GM23338 (cell line): ENCODE results near the gene TACSTD2. TPM values are rescaled to one million over a fixed set of nuclear protein-coding genes. Genes with fewer than 3 reads are reported as not detected.

Source experiments
- ATAC-seq: fragments of 200-7000 bp; cut with Tn5 transposase; 3 replicates; pipeline ENCODE4 v1.9.1; 2020
- DNase-seq: peaks from one replicate; pipeline ENCODE4 v3.0.0-alpha.2; 2015; ENCODE audit warnings: low spot score
- H2AFZ ChIP-seq: fragments of 200-600 bp; sonication (generic); 2 replicates; pipeline ENCODE4 v1.8.0; 2016; ENCODE audit warnings: antibody characterized with exemption, mild to moderate bottlenecking, moderate library complexity
- H3F3A ChIP-seq: fragments of 200-600 bp; sonication (generic); replicated peaks from 2 replicates; pipeline ENCODE4 v1.8.0; 2017; ENCODE audit warnings: antibody characterized with exemption, mixed run types, low read depth
- H3K27ac ChIP-seq: fragments of 200-600 bp; sonication (generic); 2 replicates; pipeline ENCODE4 v1.6.1; 2016; ENCODE audit warnings: low read depth
- H3K27me3 ChIP-seq: fragments of 200-600 bp; sonication (generic); 2 replicates; pipeline ENCODE4 v1.8.0; 2016; ENCODE audit warnings: mild to moderate bottlenecking, mixed run types, moderate library complexity; ENCODE audit not compliant: insufficient read depth
- H3K36me3 ChIP-seq: fragments of 200-600 bp; sonication (generic); 2 replicates; pipeline ENCODE4 v1.8.0; 2016; ENCODE audit warnings: mild to moderate bottlenecking; ENCODE audit not compliant: insufficient read depth
- H3K4me1 ChIP-seq: fragments of 200-600 bp; sonication (generic); 2 replicates; pipeline ENCODE4 v1.8.0; 2016; ENCODE audit warnings: mild to moderate bottlenecking, moderate library complexity; ENCODE audit not compliant: insufficient read depth
- H3K4me2 ChIP-seq: fragments of 200-600 bp; sonication (generic); 2 replicates; pipeline ENCODE4 v1.7.1; 2017; ENCODE audit warnings: mixed run types
- H3K4me3 ChIP-seq: fragments of 200-600 bp; sonication (generic); 2 replicates; pipeline ENCODE4 v1.6.1; 2016; ENCODE audit warnings: mixed run types
- H3K79me2 ChIP-seq: fragments of 200-600 bp; sonication (generic); replicated peaks from 2 replicates; pipeline ENCODE4 v1.8.0; 2017; ENCODE audit warnings: mild to moderate bottlenecking; ENCODE audit not compliant: insufficient read depth
- H3K9me2 ChIP-seq: fragments of 200-600 bp; sonication (generic); 2 replicates; pipeline ENCODE4 v1.8.0; 2017; ENCODE audit not compliant: insufficient read depth
- H4K20me1 ChIP-seq: fragments of 200-600 bp; sonication (generic); replicated peaks from 2 replicates; pipeline ENCODE4 v1.8.0; 2017; ENCODE audit warnings: mild to moderate bottlenecking; ENCODE audit not compliant: insufficient read depth
- H3K27ac Mint-ChIP-seq: 2 replicates; pipeline ENCODE4 v1.8.0; 2020; ENCODE audit warnings: inconsistent platforms, mild to moderate bottlenecking, moderate library complexity, mixed read lengths
- H3K27me3 Mint-ChIP-seq: 3 replicates; pipeline ENCODE4 v1.8.0; 2022; ENCODE audit warnings: low read depth, mild to moderate bottlenecking, moderate library complexity, mixed read lengths, inconsistent platforms; ENCODE audit not compliant: insufficient read depth, poor library complexity
- H3K36me3 Mint-ChIP-seq: 3 replicates; pipeline ENCODE4 v1.8.0; 2021; ENCODE audit warnings: low read depth, mild to moderate bottlenecking, inconsistent platforms, moderate library complexity, mixed read lengths
- H3K4me1 Mint-ChIP-seq: 3 replicates; pipeline ENCODE4 v1.8.0; 2020; ENCODE audit warnings: mild to moderate bottlenecking, inconsistent platforms, mixed read lengths
- H3K4me3 Mint-ChIP-seq: 3 replicates; pipeline ENCODE4 v1.8.0; 2021; ENCODE audit warnings: moderate library complexity, mild to moderate bottlenecking, inconsistent platforms, mixed read lengths
- H3K9me3 Mint-ChIP-seq: 3 replicates; pipeline ENCODE4 v1.8.0; 2020; ENCODE audit warnings: moderate library complexity, mild to moderate bottlenecking, inconsistent platforms, mixed read lengths
- CREB1 ChIP-seq: fragments of 250-450 bp; sonication (Bioruptor Pico); IDR thresholded peaks from 2 replicates; pipeline ENCODE4 v1.5.0; 2020; ENCODE audit warnings: low read depth, mild to moderate bottlenecking, moderate library complexity
- EZH2 ChIP-seq: fragments of 200-600 bp; sonication (generic); IDR thresholded peaks from one replicate; pipeline ENCODE4 v1.8.0; 2017; ENCODE audit warnings: antibody characterized with exemption, mild to moderate bottlenecking, low read depth; ENCODE audit not compliant: unreplicated experiment
- EZH2phosphoT487 ChIP-seq: fragments of 200-600 bp; sonication (generic); IDR thresholded peaks from one replicate; pipeline ENCODE4 v1.8.1; 2018; ENCODE audit warnings: antibody characterized with exemption; ENCODE audit not compliant: unreplicated experiment
- JUNB ChIP-seq: IDR thresholded peaks from one replicate; pipeline ENCODE4 v1.6.1; 2016; ENCODE audit warnings: antibody characterized with exemption; ENCODE audit not compliant: unreplicated experiment
- NANOG ChIP-seq: IDR thresholded peaks from 2 replicates; pipeline ENCODE4 v1.6.1; 2016; ENCODE audit warnings: antibody characterized with exemption, borderline replicate concordance
- POLR2AphosphoS5 ChIP-seq: IDR thresholded peaks from 2 replicates; pipeline ENCODE4 v1.6.1; 2016; ENCODE audit warnings: antibody characterized with exemption, low read depth
- STAT1 ChIP-seq: IDR thresholded peaks from one replicate; pipeline ENCODE4 v1.6.1; 2016; ENCODE audit warnings: antibody characterized with exemption; ENCODE audit not compliant: unreplicated experiment
- ZNF114 ChIP-seq: fragments of 250-450 bp; sonication (Bioruptor Pico); IDR thresholded peaks from 2 replicates; pipeline ENCODE4 v1.5.0; 2020; ENCODE audit warnings: mild to moderate bottlenecking, moderate library complexity
- ZNF331 ChIP-seq: fragments of 250-450 bp; sonication (Bioruptor Pico); IDR thresholded peaks from 2 replicates; pipeline ENCODE4 v1.5.0; 2020; ENCODE audit warnings: low read depth, mild to moderate bottlenecking, moderate library complexity
- polyA plus RNA-seq: library from polyadenylated mRNA; unstranded; fragments of >200 nt; fragmentation: Nextera tagmentation; extraction: Ambion mirVana; gene quantifications from 2 replicates; pipeline ENCODE4 v1.2.1, GENCODE V29; 2016
- total RNA-seq: library from RNA; depleted of rRNA; stranded (reverse); fragments of >200 nt; shearing (Covaris generic); gene quantifications from 2 replicates; pipeline ENCODE4 v1.2.3, GENCODE V29; 2014
- TF ChIP-seq, protein P1 (sequence below): IDR thresholded peaks from one replicate; pipeline ENCODE4 v1.6.1; 2018; ENCODE audit warnings: antibody characterized with exemption; ENCODE audit not compliant: unreplicated experiment
- TF ChIP-seq, protein P2 (sequence below), 2 experiments: fragments of 200-600 bp in 1 of 2; sonication (generic) in 1 of 2; conservative IDR thresholded peaks; 2 replicates each; pipeline versions ENCODE4 v1.5.1 to v1.6.1; 2016 to 2017; ENCODE audit warnings: antibody characterized with exemption in 2 of 2, low read depth in 2 of 2, mild to moderate bottlenecking in 2 of 2, moderate library complexity in 1 of 2
- TF ChIP-seq, protein P3 (sequence below): IDR thresholded peaks from 2 replicates; pipeline ENCODE4 v1.6.1; 2016; ENCODE audit warnings: antibody characterized with exemption
- TF ChIP-seq, protein P4 (sequence below): fragments of 250-450 bp; sonication (Bioruptor Pico); IDR thresholded peaks from 2 replicates; pipeline ENCODE4 v1.5.0; 2020; ENCODE audit warnings: mild to moderate bottlenecking, moderate library complexity

Gene TACSTD2
- total and polyA plus RNA-seq, 2 experiments from 2014 or later = 0.86 to 1.5 TPM

DNA sequence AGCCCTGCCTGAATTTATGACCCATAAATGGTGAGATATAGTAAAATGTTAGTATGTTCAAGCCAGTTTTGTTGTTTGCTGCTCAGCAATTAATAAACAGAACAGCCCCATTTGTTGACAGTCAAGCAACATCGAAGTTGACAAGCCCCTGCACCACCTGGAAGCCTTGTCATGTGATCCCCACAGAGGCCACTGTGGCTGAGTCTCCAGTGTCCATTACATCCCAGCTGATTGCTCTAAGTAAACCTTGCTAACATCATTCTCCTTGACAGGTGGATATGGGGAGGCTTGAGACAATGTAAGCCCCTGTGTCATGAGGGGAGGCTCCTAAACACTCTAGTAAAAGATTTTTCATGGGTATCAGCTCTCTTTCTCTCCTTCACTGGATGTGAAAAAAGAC lies 17.5 kb upstream of the TACSTD2 start:
- H3K36me3 ChIP-seq = no peaks in the 10 kb centered on the region
- H3K27ac ChIP-seq = no peak overlapping the region
- DNase-seq (no peak), ATAC-seq (no peak)
- H3K4me3 ChIP-seq = no peak overlapping the region
- no peaks in the 10 kb centered on the region for H3F3A ChIP-seq
- no peaks in the 10 kb centered on the region; the same call in 1 of the 2 replicates for H3K27me3 ChIP-seq
- TF ChIP-seq NANOG (no peak), STAT1 (no peak), JUNB (no peak), EZH2 (no peak), ZNF331 (CRISPR knock-in tag) (no peak), POLR2AphosphoS5 (no peak), ZNF114 (CRISPR knock-in tag) (no peak), CREB1 (CRISPR knock-in tag) (no peak), EZH2phosphoT487 (no peak)
- TF ChIP-seq, protein P1, sequence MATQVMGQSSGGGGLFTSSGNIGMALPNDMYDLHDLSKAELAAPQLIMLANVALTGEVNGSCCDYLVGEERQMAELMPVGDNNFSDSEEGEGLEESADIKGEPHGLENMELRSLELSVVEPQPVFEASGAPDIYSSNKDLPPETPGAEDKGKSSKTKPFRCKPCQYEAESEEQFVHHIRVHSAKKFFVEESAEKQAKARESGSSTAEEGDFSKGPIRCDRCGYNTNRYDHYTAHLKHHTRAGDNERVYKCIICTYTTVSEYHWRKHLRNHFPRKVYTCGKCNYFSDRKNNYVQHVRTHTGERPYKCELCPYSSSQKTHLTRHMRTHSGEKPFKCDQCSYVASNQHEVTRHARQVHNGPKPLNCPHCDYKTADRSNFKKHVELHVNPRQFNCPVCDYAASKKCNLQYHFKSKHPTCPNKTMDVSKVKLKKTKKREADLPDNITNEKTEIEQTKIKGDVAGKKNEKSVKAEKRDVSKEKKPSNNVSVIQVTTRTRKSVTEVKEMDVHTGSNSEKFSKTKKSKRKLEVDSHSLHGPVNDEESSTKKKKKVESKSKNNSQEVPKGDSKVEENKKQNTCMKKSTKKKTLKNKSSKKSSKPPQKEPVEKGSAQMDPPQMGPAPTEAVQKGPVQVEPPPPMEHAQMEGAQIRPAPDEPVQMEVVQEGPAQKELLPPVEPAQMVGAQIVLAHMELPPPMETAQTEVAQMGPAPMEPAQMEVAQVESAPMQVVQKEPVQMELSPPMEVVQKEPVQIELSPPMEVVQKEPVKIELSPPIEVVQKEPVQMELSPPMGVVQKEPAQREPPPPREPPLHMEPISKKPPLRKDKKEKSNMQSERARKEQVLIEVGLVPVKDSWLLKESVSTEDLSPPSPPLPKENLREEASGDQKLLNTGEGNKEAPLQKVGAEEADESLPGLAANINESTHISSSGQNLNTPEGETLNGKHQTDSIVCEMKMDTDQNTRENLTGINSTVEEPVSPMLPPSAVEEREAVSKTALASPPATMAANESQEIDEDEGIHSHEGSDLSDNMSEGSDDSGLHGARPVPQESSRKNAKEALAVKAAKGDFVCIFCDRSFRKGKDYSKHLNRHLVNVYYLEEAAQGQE = no peak
- TF ChIP-seq, protein P2, sequence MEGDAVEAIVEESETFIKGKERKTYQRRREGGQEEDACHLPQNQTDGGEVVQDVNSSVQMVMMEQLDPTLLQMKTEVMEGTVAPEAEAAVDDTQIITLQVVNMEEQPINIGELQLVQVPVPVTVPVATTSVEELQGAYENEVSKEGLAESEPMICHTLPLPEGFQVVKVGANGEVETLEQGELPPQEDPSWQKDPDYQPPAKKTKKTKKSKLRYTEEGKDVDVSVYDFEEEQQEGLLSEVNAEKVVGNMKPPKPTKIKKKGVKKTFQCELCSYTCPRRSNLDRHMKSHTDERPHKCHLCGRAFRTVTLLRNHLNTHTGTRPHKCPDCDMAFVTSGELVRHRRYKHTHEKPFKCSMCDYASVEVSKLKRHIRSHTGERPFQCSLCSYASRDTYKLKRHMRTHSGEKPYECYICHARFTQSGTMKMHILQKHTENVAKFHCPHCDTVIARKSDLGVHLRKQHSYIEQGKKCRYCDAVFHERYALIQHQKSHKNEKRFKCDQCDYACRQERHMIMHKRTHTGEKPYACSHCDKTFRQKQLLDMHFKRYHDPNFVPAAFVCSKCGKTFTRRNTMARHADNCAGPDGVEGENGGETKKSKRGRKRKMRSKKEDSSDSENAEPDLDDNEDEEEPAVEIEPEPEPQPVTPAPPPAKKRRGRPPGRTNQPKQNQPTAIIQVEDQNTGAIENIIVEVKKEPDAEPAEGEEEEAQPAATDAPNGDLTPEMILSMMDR (conservative IDR thresholded peaks at IDR 0.05; ENCODE audit: low read depth in 2 of 2) = no peak
- TF ChIP-seq, protein P3, sequence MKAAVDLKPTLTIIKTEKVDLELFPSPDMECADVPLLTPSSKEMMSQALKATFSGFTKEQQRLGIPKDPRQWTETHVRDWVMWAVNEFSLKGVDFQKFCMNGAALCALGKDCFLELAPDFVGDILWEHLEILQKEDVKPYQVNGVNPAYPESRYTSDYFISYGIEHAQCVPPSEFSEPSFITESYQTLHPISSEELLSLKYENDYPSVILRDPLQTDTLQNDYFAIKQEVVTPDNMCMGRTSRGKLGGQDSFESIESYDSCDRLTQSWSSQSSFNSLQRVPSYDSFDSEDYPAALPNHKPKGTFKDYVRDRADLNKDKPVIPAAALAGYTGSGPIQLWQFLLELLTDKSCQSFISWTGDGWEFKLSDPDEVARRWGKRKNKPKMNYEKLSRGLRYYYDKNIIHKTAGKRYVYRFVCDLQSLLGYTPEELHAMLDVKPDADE = no peak
- TF ChIP-seq, protein P4, sequence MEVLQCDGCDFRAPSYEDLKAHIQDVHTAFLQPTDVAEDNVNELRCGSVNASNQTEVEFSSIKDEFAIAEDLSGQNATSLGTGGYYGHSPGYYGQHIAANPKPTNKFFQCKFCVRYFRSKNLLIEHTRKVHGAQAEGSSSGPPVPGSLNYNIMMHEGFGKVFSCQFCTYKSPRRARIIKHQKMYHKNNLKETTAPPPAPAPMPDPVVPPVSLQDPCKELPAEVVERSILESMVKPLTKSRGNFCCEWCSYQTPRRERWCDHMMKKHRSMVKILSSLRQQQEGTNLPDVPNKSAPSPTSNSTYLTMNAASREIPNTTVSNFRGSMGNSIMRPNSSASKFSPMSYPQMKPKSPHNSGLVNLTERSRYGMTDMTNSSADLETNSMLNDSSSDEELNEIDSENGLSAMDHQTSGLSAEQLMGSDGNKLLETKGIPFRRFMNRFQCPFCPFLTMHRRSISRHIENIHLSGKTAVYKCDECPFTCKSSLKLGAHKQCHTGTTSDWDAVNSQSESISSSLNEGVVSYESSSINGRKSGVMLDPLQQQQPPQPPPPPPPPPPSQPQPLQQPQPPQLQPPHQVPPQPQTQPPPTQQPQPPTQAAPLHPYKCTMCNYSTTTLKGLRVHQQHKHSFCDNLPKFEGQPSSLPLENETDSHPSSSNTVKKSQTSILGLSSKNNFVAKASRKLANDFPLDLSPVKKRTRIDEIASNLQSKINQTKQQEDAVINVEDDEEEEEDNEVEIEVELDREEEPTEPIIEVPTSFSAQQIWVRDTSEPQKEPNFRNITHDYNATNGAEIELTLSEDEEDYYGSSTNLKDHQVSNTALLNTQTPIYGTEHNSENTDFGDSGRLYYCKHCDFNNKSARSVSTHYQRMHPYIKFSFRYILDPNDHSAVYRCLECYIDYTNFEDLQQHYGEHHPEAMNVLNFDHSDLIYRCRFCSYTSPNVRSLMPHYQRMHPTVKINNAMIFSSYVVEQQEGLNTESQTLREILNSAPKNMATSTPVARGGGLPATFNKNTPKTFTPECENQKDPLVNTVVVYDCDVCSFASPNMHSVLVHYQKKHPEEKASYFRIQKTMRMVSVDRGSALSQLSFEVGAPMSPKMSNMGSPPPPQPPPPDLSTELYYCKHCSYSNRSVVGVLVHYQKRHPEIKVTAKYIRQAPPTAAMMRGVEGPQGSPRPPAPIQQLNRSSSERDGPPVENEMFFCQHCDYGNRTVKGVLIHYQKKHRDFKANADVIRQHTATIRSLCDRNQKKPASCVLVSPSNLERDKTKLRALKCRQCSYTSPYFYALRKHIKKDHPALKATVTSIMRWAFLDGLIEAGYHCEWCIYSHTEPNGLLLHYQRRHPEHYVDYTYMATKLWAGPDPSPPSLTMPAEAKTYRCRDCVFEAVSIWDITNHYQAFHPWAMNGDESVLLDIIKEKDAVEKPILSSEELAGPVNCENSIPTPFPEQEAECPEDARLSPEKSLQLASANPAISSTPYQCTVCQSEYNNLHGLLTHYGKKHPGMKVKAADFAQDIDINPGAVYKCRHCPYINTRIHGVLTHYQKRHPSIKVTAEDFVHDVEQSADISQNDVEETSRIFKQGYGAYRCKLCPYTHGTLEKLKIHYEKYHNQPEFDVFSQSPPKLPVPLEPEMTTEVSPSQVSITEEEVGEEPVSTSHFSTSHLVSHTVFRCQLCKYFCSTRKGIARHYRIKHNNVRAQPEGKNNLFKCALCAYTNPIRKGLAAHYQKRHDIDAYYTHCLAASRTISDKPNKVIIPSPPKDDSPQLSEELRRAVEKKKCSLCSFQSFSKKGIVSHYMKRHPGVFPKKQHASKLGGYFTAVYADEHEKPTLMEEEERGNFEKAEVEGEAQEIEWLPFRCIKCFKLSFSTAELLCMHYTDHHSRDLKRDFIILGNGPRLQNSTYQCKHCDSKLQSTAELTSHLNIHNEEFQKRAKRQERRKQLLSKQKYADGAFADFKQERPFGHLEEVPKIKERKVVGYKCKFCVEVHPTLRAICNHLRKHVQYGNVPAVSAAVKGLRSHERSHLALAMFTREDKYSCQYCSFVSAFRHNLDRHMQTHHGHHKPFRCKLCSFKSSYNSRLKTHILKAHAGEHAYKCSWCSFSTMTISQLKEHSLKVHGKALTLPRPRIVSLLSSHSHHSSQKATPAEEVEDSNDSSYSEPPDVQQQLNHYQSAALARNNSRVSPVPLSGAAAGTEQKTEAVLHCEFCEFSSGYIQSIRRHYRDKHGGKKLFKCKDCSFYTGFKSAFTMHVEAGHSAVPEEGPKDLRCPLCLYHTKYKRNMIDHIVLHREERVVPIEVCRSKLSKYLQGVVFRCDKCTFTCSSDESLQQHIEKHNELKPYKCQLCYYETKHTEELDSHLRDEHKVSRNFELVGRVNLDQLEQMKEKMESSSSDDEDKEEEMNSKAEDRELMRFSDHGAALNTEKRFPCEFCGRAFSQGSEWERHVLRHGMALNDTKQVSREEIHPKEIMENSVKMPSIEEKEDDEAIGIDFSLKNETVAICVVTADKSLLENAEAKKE (CRISPR knock-in tag) = no peak
- no peak overlapping the region for H3K4me3 Mint-ChIP-seq
- peaks cover 20% of the 10 kb centered on the region; the same call in 1 of the 2 replicates for H3K9me2 ChIP-seq
- H3K4me1 Mint-ChIP-seq = no peaks in the 10 kb centered on the region
- H3K36me3 Mint-ChIP-seq = no peaks in the 10 kb centered on the region
- H3K79me2 ChIP-seq = no peaks in the 10 kb centered on the region
- no peaks in the 10 kb centered on the region for H4K20me1 ChIP-seq
- no peak overlapping the region for H3K4me2 ChIP-seq
- no peaks in the 10 kb centered on the region; the same call in 1 of the 3 replicates for H3K9me3 Mint-ChIP-seq
- no peaks in the 10 kb centered on the region for H3K4me1 ChIP-seq
- H3K27me3 Mint-ChIP-seq = peaks cover 5% of the 10 kb centered on the region
- H3K27ac Mint-ChIP-seq = no peak overlapping the region
- H2AFZ ChIP-seq = no peak overlapping the region
